GM19455 (cell line): ENCODE results near the gene TIMD4.
"Not testable (repeated sequence)": the region's sequence is repeated elsewhere in the genome, so short reads cannot be mapped to it uniquely, and the experiment has no call there.

ENCODE experiments used
- ATAC-seq: cut with Tn5 transposase; IDR thresholded peaks from one replicate; pipeline ENCODE4 v1.9.1; 2021; ENCODE audit not compliant: unreplicated experiment

Gene TIMD4

GRCh38 chr5:156963125-156963524 lies at the start of gene TIMD4:
TIMD4 (minus strand) TSS chr5:156963226; CDS start chr5:156963198, 28 bp downstream.
- no peak for ATAC-seq

GRCh38 chr5:157006262-157006661 lies 43.2 kb upstream of the TIMD4 start:
- ATAC-seq: no peak

- ATAC-seq: no peak
Measured at GRCh38 chr5:157004893-157005551, 42.0 kb upstream of the TIMD4 start.

GRCh38 chr5:156991714-156992113 lies 28.7 kb upstream of the TIMD4 start:
- ATAC-seq: no peak

- no peak for ATAC-seq
Measured at GRCh38 chr5:156984064-156984463, 21.0 kb upstream of the TIMD4 start.

GRCh38 chr5:156981481-156981880 lies 18.5 kb upstream of the TIMD4 start:
- no peak for ATAC-seq

GRCh38 chr5:156974328-156974727 lies 11.3 kb upstream of the TIMD4 start:
- no peak for ATAC-seq

- no peak for ATAC-seq
Measured at GRCh38 chr5:156971848-156972525, 9.0 kb upstream of the TIMD4 start.

- no peak for ATAC-seq
Measured at GRCh38 chr5:156971415-156971814, 8.4 kb upstream of the TIMD4 start.

GRCh38 chr5:156967386-156967785 lies 4.4 kb upstream of the TIMD4 start:
- not testable (repeated sequence) for ATAC-seq

- no peak for ATAC-seq
Measured at GRCh38 chr5:156956321-156956720, 6.7 kb downstream of the TIMD4 start.

GRCh38 chr5:156951359-156951758 lies 11.7 kb downstream of the TIMD4 start:
- no peak for ATAC-seq

GRCh38 chr5:156950716-156951115 lies 12.3 kb downstream of the TIMD4 start:
- ATAC-seq: no peak

GRCh38 chr5:156949424-156949823 lies 13.6 kb downstream of the TIMD4 start:
- no peak for ATAC-seq

GRCh38 chr5:156947925-156948324 lies 15.1 kb downstream of the TIMD4 start:
- ATAC-seq: no peak

GRCh38 chr5:156942064-156942463 lies 21.0 kb downstream of the TIMD4 start:
- ATAC-seq: peak; percentile 98

- ATAC-seq: not testable (repeated sequence)
Measured at GRCh38 chr5:156940462-156940861, 22.6 kb downstream of the TIMD4 start.

- ATAC-seq: no peak
Measured at GRCh38 chr5:156936972-156937371, 26.1 kb downstream of the TIMD4 start.

GRCh38 chr5:156934450-156935211 lies 28.4 kb downstream of the TIMD4 start:
- no peak for ATAC-seq

GRCh38 chr5:156929366-156929948 lies 33.6 kb downstream of the TIMD4 start:
- ATAC-seq: no peak

GRCh38 chr5:156927545-156927944 lies 35.5 kb downstream of the TIMD4 start:
- no peak for ATAC-seq

GRCh38 chr5:156925767-156926166 lies 37.3 kb downstream of the TIMD4 start:
- not testable (repeated sequence) for ATAC-seq
